OCI-LY3 (cell line): ENCODE results near the gene BORA.

Source experiments
- H2AFZ ChIP-seq: fragments of 200-600, 300-600 bp; shearing (Covaris generic); 2 replicates; pipeline ENCODE4 v1.6.0; 2014; ENCODE audit warnings: antibody characterized with exemption, low read depth, low read length
- H3K27ac ChIP-seq: fragments of 200-600, 300-600 bp; sonication (generic); 2 replicates; pipeline ENCODE4 v1.5.1; 2014; ENCODE audit warnings: mild to moderate bottlenecking, low read length, moderate library complexity, mixed read lengths
- H3K27me3 ChIP-seq: fragments of 200-600, 300-600 bp; sonication (generic); 2 replicates; pipeline ENCODE4 v1.6.1; 2014; ENCODE audit warnings: low read depth, low read length, mixed read lengths
- H3K36me3 ChIP-seq: fragments of 200-600, 300-600 bp; sonication (generic); replicated peaks from 2 replicates; pipeline ENCODE3; 2014; ENCODE audit warnings: low read depth, low read length, mixed read lengths
- H3K4me1 ChIP-seq: fragments of 300-600, 200-600 bp; sonication (generic); 2 replicates; pipeline ENCODE4 v1.6.1; 2014; ENCODE audit warnings: low read length, mixed read lengths
- H3K4me2 ChIP-seq: fragments of 200-600, 300-600 bp; sonication (generic); 2 replicates; pipeline ENCODE4 v1.6.1; 2014; ENCODE audit warnings: low read length, mixed read lengths
- H3K4me3 ChIP-seq: fragments of 300-600, 200-600 bp; sonication (generic); 2 replicates; pipeline ENCODE4 v1.5.1; 2014; ENCODE audit warnings: antibody characterized with exemption, mild to moderate bottlenecking, low read length, moderate library complexity
- H3K79me2 ChIP-seq: fragments of 300-600, 200-600 bp; shearing (Covaris generic); 2 replicates; pipeline ENCODE4 v1.6.1; 2014; ENCODE audit warnings: mild to moderate bottlenecking, low read length, mixed read lengths
- H3K9ac ChIP-seq: fragments of 300-600, 200-600 bp; shearing (Covaris generic); 2 replicates; pipeline ENCODE4 v1.6.0; 2014; ENCODE audit warnings: mild to moderate bottlenecking, low read length, moderate library complexity
- H3K9me3 ChIP-seq: fragments of 200-600, 300-600 bp; shearing (Covaris generic); 2 replicates; pipeline ENCODE4 v1.6.1; 2014; ENCODE audit warnings: low read length, mixed read lengths; ENCODE audit not compliant: insufficient read depth
- H4K20me1 ChIP-seq: fragments of 200-600, 300-600 bp; sonication (generic); 2 replicates; pipeline ENCODE4 v1.6.1; 2016; ENCODE audit warnings: low read length, mixed read lengths; ENCODE audit not compliant: insufficient read depth
- EZH2phosphoT487 ChIP-seq: fragments of 200-600 bp; shearing (Covaris generic); IDR thresholded peaks from 2 replicates; pipeline ENCODE4 v1.6.1; 2018; ENCODE audit warnings: antibody characterized with exemption, mixed run types, low read depth
- TF ChIP-seq, protein P1 (sequence below): fragments of 200-600, 300-600 bp; sonication (generic); IDR thresholded peaks from 2 replicates; pipeline ENCODE4 v1.5.1; 2014; ENCODE audit warnings: antibody characterized with exemption, low read length, low read depth

BORA gene

DNA sequence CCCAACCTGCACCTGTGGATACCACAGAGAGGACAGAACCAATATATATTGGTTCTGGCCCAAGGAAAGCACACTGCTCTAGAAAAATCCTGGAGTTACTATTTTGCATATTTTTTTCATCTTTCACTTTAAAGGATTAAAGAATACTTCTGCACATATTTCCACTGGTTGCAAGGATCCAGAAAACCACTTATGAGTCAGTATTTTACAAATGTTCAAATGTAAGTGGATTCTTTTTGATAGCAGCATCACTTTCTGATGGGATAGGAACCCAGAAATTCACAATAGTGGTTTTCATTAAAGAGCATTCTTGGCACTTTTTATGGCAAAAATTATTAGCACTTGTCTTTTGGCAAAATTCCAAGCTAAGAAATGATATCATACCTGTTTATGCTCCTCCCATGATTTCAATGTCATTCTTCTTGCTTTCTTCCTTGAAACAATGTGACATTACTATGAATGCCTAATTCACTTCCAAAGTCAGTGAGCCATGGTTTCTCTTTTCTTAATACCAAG lies 38.5 kb upstream of the BORA start:
- TF ChIP-seq EZH2phosphoT487: no peak
- TF ChIP-seq, protein P1, sequence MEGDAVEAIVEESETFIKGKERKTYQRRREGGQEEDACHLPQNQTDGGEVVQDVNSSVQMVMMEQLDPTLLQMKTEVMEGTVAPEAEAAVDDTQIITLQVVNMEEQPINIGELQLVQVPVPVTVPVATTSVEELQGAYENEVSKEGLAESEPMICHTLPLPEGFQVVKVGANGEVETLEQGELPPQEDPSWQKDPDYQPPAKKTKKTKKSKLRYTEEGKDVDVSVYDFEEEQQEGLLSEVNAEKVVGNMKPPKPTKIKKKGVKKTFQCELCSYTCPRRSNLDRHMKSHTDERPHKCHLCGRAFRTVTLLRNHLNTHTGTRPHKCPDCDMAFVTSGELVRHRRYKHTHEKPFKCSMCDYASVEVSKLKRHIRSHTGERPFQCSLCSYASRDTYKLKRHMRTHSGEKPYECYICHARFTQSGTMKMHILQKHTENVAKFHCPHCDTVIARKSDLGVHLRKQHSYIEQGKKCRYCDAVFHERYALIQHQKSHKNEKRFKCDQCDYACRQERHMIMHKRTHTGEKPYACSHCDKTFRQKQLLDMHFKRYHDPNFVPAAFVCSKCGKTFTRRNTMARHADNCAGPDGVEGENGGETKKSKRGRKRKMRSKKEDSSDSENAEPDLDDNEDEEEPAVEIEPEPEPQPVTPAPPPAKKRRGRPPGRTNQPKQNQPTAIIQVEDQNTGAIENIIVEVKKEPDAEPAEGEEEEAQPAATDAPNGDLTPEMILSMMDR: no peak
- H3K36me3 ChIP-seq: no peaks in the 10 kb centered on the region
- no peak overlapping the region for H3K4me3 ChIP-seq
- H2AFZ ChIP-seq: no peak overlapping the region
- H3K27me3 ChIP-seq: no peaks in the 10 kb centered on the region
- no peak overlapping the region for H3K4me2 ChIP-seq
- H3K9me3 ChIP-seq: peaks cover 6% of the 10 kb centered on the region; the same call in 1 of the 2 replicates
- no peak overlapping the region for H3K27ac ChIP-seq
- no peaks in the 10 kb centered on the region for H3K79me2 ChIP-seq
- no peak overlapping the region for H3K9ac ChIP-seq
- peaks cover 10% of the 10 kb centered on the region for H3K4me1 ChIP-seq
- H4K20me1 ChIP-seq: no peaks in the 10 kb centered on the region

DNA sequence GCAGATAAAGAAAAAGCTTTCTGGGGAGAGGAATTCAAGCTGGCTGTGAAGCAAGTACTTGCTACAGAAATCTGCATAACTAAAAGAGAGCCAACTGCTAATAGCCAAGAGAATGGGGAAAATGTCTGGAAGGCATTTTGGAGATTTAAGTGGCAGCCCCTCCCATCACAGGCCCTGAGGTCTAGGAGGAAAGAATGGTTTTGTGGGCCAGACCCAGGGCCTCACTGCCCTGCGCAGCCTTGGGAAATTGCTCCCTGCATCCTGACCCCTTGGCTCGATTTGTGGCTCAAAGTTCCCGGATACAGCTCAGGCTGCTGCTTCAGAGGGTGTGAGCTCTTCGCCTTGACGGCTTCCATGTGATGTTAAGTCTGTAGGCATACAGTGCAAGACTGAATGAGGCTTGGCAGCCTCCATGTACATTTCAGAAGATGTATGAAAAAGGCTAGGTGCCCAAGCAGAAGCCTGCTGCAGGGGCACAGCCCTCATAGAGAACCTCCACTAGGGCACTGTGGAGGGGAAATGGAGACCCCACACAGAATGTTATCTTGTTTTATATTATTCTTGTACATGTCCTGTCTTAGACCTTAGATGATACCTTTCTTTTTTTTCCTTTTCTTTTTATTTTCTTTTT lies 34.7 kb upstream of the BORA start:
- Histone ChIP-seq H2AFZ (no peak overlapping the region), H3K9me3 (no peaks in the 10 kb centered on the region; the same call in 1 of the 2 replicates), H4K20me1 (no peaks in the 10 kb centered on the region), H3K4me2 (no peak overlapping the region), H3K27me3 (no peaks in the 10 kb centered on the region), H3K9ac (no peak overlapping the region), H3K27ac (no peak overlapping the region), H3K79me2 (no peaks in the 10 kb centered on the region), H3K36me3 (no peaks in the 10 kb centered on the region), H3K4me3 (no peak overlapping the region), H3K4me1 (no peaks in the 10 kb centered on the region)
- TF ChIP-seq EZH2phosphoT487: no peak
- TF ChIP-seq, protein P1: no peak

DNA sequence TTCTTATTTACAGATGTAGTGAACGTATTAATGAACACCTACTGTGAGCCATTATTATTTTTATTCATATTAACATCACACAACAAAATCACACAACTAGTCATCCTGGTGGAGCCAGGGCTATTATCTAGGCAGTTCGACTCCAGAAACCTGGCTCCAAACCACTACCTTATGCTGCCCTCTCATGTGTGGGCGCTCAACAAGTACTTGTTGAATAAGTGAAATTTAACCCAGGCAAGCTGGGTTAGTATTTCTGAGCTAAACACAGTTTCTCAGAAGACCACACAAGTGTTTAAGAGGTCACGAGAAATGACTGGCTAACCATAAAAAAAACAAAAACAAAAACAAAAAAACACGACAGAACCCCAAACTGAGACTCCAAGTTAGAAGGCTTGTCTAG lies 33.9 kb upstream of the BORA start:
- Histone ChIP-seq H4K20me1 (no peaks in the 10 kb centered on the region), H3K4me2 (no peak overlapping the region), H3K9me3 (no peaks in the 10 kb centered on the region; the same call in 1 of the 2 replicates), H3K9ac (no peak overlapping the region), H3K4me3 (no peak overlapping the region), H2AFZ (no peak overlapping the region), H3K27me3 (no peaks in the 10 kb centered on the region), H3K79me2 (no peaks in the 10 kb centered on the region), H3K27ac (no peak overlapping the region), H3K4me1 (no peaks in the 10 kb centered on the region), H3K36me3 (no peaks in the 10 kb centered on the region)
- TF ChIP-seq, protein P1: no peak
- TF ChIP-seq EZH2phosphoT487: no peak

DNA sequence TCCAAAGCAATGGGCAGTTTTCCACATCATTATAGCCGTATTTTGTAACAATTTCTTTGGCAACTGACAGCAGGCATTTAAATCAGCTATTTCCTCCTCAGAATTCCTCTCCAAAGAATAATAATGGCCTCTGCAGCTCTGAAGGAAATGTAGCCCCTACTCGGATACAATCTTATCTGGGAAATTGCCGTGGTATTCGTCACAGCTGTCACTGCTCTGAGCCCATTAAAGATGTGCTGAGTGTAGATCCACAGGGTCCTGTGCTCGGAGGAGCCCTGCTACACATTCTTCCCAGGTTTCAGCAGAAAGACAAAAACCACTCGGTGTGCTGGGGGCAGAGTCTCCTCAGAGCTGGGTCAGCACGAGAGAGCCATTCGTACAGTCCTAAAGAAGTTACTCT lies 33.4 kb upstream of the BORA start:
- TF ChIP-seq, protein P1: no peak
- TF ChIP-seq EZH2phosphoT487: no peak
- H3K9ac ChIP-seq: no peak overlapping the region
- no peaks in the 10 kb centered on the region for H3K36me3 ChIP-seq
- no peak overlapping the region for H3K4me3 ChIP-seq
- H2AFZ ChIP-seq: no peak overlapping the region
- no peaks in the 10 kb centered on the region for H3K27me3 ChIP-seq
- H3K4me2 ChIP-seq: no peak overlapping the region
- H4K20me1 ChIP-seq: no peaks in the 10 kb centered on the region
- H3K9me3 ChIP-seq: no peaks in the 10 kb centered on the region; the same call in 1 of the 2 replicates
- H3K4me1 ChIP-seq: no peaks in the 10 kb centered on the region
- H3K79me2 ChIP-seq: no peaks in the 10 kb centered on the region
- H3K27ac ChIP-seq: no peak overlapping the region
